GM21737 (cell line): ENCODE data around the gene BUB1B.

Experiments
- ATAC-seq: cut with Tn5 transposase; IDR thresholded peaks from one replicate; pipeline ENCODE4 v1.9.1; 2021; ENCODE audit warnings: mild to moderate bottlenecking, moderate library complexity; ENCODE audit not compliant: unreplicated experiment

Gene BUB1B

GRCh38 chr15:40252438-40253166, 91.7 kb downstream of the BUB1B start:
- peak; percentile 48 for ATAC-seq

GRCh38 chr15:40253167-40253790, 92.4 kb downstream of the BUB1B start:
- ATAC-seq, result no peak

GRCh38 chr15:40254452-40254851, 93.6 kb downstream of the BUB1B start:
- ATAC-seq, result no peak

GRCh38 chr15:40255033-40255432, 94.2 kb downstream of the BUB1B start:
- ATAC-seq, result no peak

- ATAC-seq, result no peak
Observed at GRCh38 chr15:40256638-40257235, 95.9 kb downstream of the BUB1B start.

GRCh38 chr15:40257656-40258450, 97.0 kb downstream of the BUB1B start:
- no peak for ATAC-seq

GRCh38 chr15:40258544-40258943, 97.7 kb downstream of the BUB1B start:
- no peak for ATAC-seq

GRCh38 chr15:40259021-40259420, 98.2 kb downstream of the BUB1B start:
- ATAC-seq, result no peak

- ATAC-seq, result no peak
Observed at GRCh38 chr15:40263024-40263754, 102.3 kb downstream of the BUB1B start.

- no peak for ATAC-seq
Observed at GRCh38 chr15:40264321-40265153, 103.7 kb downstream of the BUB1B start.

GRCh38 chr15:40265355-40265754, 104.5 kb downstream of the BUB1B start:
- no peak for ATAC-seq

GRCh38 chr15:40265875-40266274, 105.0 kb downstream of the BUB1B start:
- no peak for ATAC-seq

GRCh38 chr15:40266828-40267304, 106.0 kb downstream of the BUB1B start:
- no peak for ATAC-seq

GRCh38 chr15:40267670-40268069, 106.8 kb downstream of the BUB1B start:
- ATAC-seq, result no peak

GRCh38 chr15:40269604-40270003, 108.7 kb downstream of the BUB1B start:
- no peak for ATAC-seq

GRCh38 chr15:40270246-40270995, 109.6 kb downstream of the BUB1B start:
- no peak for ATAC-seq
